MM.1S (cell line): Measurements from ENCODE around the gene COL4A5.

ENCODE experiments used
- DNase-seq: peaks from one replicate; pipeline ENCODE4 v3.0.0-alpha.2; 2015
- H2AFZ ChIP-seq: fragments of 300-600 bp; sonication (generic); 2 replicates; pipeline ENCODE4 v1.6.0; 2016; ENCODE audit warnings: antibody characterized with exemption, low read length
- H3F3A ChIP-seq: fragments of 300-600 bp; sonication (generic); 2 replicates; pipeline ENCODE4 v1.6.1; 2016; ENCODE audit warnings: mild to moderate bottlenecking, antibody characterized with exemption, low read length, moderate library complexity, mixed read lengths; ENCODE audit not compliant: insufficient read depth
- H3K27ac ChIP-seq: fragments of 300-600 bp; sonication (generic); 2 replicates; pipeline ENCODE4 v1.5.1; 2016; ENCODE audit warnings: mild to moderate bottlenecking, low read length
- H3K27me3 ChIP-seq: fragments of 300-600 bp; sonication (generic); replicated peaks from 2 replicates; pipeline ENCODE4 v1.6.0; 2016; ENCODE audit warnings: low read length; ENCODE audit not compliant: insufficient read depth
- H3K36me3 ChIP-seq: fragments of 300-600 bp; sonication (generic); replicated peaks from 2 replicates; pipeline ENCODE4 v1.6.1; 2016; ENCODE audit warnings: mild to moderate bottlenecking, low read length, mixed read lengths; ENCODE audit not compliant: insufficient read depth
- H3K4me1 ChIP-seq: fragments of 300-600 bp; sonication (generic); 2 replicates; pipeline ENCODE4 v1.6.1; 2016; ENCODE audit warnings: low read length, mixed read lengths
- H3K4me2 ChIP-seq: fragments of 300-600 bp; sonication (generic); 2 replicates; pipeline ENCODE4 v1.6.0; 2016; ENCODE audit warnings: low read depth, low read length
- H3K4me3 ChIP-seq: fragments of 300-600 bp; sonication (generic); 2 replicates; pipeline ENCODE4 v1.5.1; 2016; ENCODE audit warnings: low read length, mixed read lengths
- H3K79me2 ChIP-seq: fragments of 300-600 bp; sonication (generic); 2 replicates; pipeline ENCODE4 v1.6.1; 2016; ENCODE audit warnings: mixed run types, low read length, mixed read lengths
- H3K9ac ChIP-seq: fragments of 300-600 bp; sonication (generic); 2 replicates; pipeline ENCODE4 v1.6.1; 2016; ENCODE audit warnings: low read length, mixed read lengths
- H3K9me2 ChIP-seq: fragments of 300-600 bp; sonication (generic); replicated peaks from 2 replicates; pipeline ENCODE4 v1.6.1; 2016; ENCODE audit warnings: mild to moderate bottlenecking, low read length, mixed read lengths; ENCODE audit not compliant: insufficient read depth
- H3K9me3 ChIP-seq: fragments of 300-600 bp; sonication (generic); replicated peaks from 2 replicates; pipeline ENCODE4 v1.6.1; 2016; ENCODE audit warnings: mild to moderate bottlenecking, low read length, mixed read lengths; ENCODE audit not compliant: insufficient read depth
- H4K20me1 ChIP-seq: fragments of 300-600 bp; sonication (generic); 2 replicates; pipeline ENCODE4 v1.6.1; 2016; ENCODE audit warnings: mild to moderate bottlenecking, low read length, moderate library complexity, mixed read lengths; ENCODE audit not compliant: insufficient read depth
- EZH2 ChIP-seq: fragments of 300-600 bp; sonication (generic); optimal IDR thresholded peaks from 2 replicates; pipeline ENCODE3; 2017; ENCODE audit warnings: low read depth, mild to moderate bottlenecking, antibody characterized with exemption, low read length, mixed read lengths
- EZH2phosphoT487 ChIP-seq: fragments of 300-600 bp; sonication (generic); IDR thresholded peaks from 2 replicates; pipeline ENCODE4 v1.6.1; 2018; ENCODE audit warnings: antibody characterized with exemption, low read length
- TF ChIP-seq, protein P1 (sequence below): fragments of 300-600 bp; sonication (generic); IDR thresholded peaks from 2 replicates; pipeline ENCODE4 v1.5.1; 2016; ENCODE audit warnings: antibody characterized with exemption, low read length, mixed read lengths

COL4A5 gene

DNA sequence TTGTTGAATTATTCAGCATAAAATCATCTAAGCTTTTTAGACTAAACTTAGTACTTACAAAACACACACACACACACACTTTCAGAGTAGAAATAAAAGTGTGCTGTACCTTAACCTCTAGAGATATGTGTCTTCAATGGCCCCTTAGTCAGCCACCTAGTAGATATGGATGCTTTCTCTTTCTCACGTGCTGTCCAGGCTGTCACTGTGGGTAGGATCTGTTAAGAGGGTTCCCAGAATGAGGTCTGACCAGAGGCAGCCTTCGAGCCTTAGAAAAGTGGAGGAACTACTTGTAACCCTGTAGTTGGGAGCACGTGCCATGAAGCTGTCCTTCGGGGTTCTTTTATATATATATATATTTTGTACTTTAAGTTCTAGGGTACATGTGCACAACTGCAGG lies 117.9 kb downstream of the COL4A5 start:
- no peak overlapping the region for H2AFZ ChIP-seq

DNA sequence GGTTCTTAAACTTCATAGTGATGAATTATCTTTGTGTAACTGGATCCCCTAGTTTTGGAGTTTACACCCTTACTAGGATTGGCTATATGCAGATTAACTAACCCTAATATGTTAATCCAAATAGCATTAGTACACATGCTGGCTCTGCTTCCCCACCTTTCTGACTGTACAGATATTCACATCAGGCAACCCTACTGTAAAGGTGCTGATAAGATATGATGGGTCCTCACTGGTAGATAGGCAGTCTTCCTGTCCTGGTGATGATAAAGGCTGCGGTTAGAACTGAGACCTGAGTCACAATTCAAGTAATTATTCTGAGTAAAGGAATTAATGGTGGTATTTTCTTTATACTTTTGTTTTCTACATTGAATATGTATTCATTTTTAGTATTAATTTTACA lies 118.6 kb downstream of the COL4A5 start:
- Histone ChIP-seq H2AFZ (no peak overlapping the region), H3K4me1 (no peaks in the 10 kb centered on the region), H4K20me1 (no peaks in the 10 kb centered on the region), H3K36me3 (no peaks in the 10 kb centered on the region), H3K4me2 (no peak overlapping the region), H3K27ac (no peak overlapping the region), H3K79me2 (no peaks in the 10 kb centered on the region), H3K9ac (no peak overlapping the region), H3F3A (no peaks in the 10 kb centered on the region), H3K4me3 (no peak overlapping the region), H3K27me3 (no peaks in the 10 kb centered on the region), H3K9me2 (no peaks in the 10 kb centered on the region), H3K9me3 (no peaks in the 10 kb centered on the region)
- no peak for DNase-seq
- TF ChIP-seq, protein P1, sequence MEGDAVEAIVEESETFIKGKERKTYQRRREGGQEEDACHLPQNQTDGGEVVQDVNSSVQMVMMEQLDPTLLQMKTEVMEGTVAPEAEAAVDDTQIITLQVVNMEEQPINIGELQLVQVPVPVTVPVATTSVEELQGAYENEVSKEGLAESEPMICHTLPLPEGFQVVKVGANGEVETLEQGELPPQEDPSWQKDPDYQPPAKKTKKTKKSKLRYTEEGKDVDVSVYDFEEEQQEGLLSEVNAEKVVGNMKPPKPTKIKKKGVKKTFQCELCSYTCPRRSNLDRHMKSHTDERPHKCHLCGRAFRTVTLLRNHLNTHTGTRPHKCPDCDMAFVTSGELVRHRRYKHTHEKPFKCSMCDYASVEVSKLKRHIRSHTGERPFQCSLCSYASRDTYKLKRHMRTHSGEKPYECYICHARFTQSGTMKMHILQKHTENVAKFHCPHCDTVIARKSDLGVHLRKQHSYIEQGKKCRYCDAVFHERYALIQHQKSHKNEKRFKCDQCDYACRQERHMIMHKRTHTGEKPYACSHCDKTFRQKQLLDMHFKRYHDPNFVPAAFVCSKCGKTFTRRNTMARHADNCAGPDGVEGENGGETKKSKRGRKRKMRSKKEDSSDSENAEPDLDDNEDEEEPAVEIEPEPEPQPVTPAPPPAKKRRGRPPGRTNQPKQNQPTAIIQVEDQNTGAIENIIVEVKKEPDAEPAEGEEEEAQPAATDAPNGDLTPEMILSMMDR = no peak
- no peak for TF ChIP-seq EZH2
- no peak for TF ChIP-seq EZH2phosphoT487

More for the DNA sequence above, 117.9 kb downstream of the COL4A5 start:
- Histone ChIP-seq H3K9ac (no peak overlapping the region), H3K27ac (no peak overlapping the region), H3K27me3 (no peaks in the 10 kb centered on the region), H4K20me1 (no peaks in the 10 kb centered on the region), H3K79me2 (no peaks in the 10 kb centered on the region), H3F3A (no peaks in the 10 kb centered on the region), H3K4me1 (no peaks in the 10 kb centered on the region), H3K4me3 (no peak overlapping the region), H3K9me3 (no peaks in the 10 kb centered on the region), H3K36me3 (no peaks in the 10 kb centered on the region), H3K4me2 (no peak overlapping the region), H3K9me2 (no peaks in the 10 kb centered on the region)
- TF ChIP-seq EZH2phosphoT487 = no peak
- TF ChIP-seq, protein P1 = no peak
- TF ChIP-seq EZH2 = no peak
- DNase-seq = no peak

DNA sequence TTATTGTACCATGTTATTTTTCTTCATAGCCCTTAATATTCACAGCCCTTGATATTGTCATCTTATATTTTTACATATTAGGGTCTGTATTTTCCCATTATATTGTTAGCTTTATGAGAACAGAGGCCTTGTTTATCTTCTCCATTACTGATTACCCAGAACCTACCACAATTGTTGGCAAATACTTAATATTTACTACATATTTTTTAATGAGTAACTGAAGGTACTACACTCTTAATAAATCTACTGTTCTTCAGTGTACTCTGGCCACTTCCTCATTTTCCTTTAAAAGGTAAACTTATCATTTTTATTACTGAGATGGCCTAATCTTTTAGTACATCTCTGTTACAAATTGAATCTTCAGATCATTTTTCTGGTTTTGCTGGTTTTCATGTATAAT lies 133.5 kb downstream of the COL4A5 start:
- Histone ChIP-seq H3K9me3 (no peaks in the 10 kb centered on the region), H3K4me3 (no peak overlapping the region), H3K36me3 (no peaks in the 10 kb centered on the region), H3K9me2 (no peaks in the 10 kb centered on the region), H3K79me2 (no peaks in the 10 kb centered on the region), H3K4me2 (no peak overlapping the region), H4K20me1 (no peaks in the 10 kb centered on the region), H3K9ac (no peak overlapping the region), H3F3A (no peaks in the 10 kb centered on the region), H3K27ac (no peak overlapping the region), H2AFZ (no peak overlapping the region), H3K27me3 (no peaks in the 10 kb centered on the region), H3K4me1 (no peaks in the 10 kb centered on the region)
- no peak for DNase-seq
- no peak for TF ChIP-seq EZH2
- no peak for TF ChIP-seq EZH2phosphoT487
- TF ChIP-seq, protein P1 = no peak

DNA sequence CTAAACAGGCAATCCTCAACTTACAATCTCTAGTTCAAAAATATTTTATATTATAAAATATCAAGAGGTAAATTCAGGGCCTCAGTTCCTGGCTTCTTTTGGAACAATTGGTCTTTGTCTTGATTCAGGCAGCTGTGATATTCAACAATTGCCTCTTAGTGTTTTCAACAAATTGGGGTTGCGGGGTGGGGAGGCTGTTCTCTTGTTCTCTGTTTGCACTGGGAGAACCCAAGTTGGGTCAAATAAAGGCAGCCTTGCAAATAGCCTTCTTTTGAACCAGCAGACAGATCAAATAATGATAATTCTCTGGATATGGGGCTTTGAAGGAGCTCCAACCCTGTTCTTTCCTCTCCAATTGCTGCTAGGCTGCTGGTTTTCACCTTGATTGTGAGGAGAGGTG lies 142.5 kb downstream of the COL4A5 start:
- no peak overlapping the region for H3K4me3 ChIP-seq
- H3K27ac ChIP-seq = no peak overlapping the region
- no peaks in the 10 kb centered on the region for H3K27me3 ChIP-seq
- H3K9me3 ChIP-seq = no peaks in the 10 kb centered on the region
- no peak for DNase-seq
- H3K4me1 ChIP-seq = no peaks in the 10 kb centered on the region
- no peaks in the 10 kb centered on the region for H4K20me1 ChIP-seq
- TF ChIP-seq EZH2phosphoT487 = no peak
- no peak for TF ChIP-seq EZH2
- TF ChIP-seq, protein P1 = no peak
- H3K9me2 ChIP-seq = no peaks in the 10 kb centered on the region
- no peaks in the 10 kb centered on the region for H3F3A ChIP-seq
- no peaks in the 10 kb centered on the region for H3K79me2 ChIP-seq
- H2AFZ ChIP-seq = no peak overlapping the region
- H3K4me2 ChIP-seq = no peak overlapping the region
- no peaks in the 10 kb centered on the region for H3K36me3 ChIP-seq
- no peak overlapping the region for H3K9ac ChIP-seq
